ENCODE measurements around the gene WWC2.
"Not testable (repeated sequence)": the region's sequence is repeated elsewhere in the genome, so short reads cannot be mapped to it uniquely, and the experiment has no call there.

The WWC2 gene

DNA sequence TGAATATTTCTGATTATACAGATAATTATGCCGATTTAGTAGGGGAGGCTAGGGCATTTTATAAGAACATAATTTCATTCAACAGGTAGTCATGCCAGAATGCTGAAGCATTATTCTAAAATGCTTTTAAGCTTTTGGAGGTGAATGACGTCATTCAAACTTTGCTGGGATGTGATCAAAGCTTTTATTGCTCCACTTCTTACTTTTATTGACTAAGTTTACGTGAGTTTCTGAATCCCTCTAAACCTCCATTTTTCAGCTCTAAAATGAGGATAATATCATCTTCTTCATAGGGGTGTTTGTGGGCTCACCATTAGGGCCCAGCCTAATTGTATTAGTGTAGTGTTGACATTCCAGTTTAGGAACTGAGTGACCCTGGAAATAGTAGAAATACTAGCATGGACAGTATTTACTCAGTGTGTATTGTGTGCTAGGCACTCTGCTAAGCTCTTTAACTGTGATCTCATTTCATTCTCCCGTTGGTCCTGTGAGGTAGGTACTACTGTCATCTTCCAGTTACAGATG lies 3.0 kb downstream of the WWC2 start:
- DNase-seq, result no peak

DNA sequence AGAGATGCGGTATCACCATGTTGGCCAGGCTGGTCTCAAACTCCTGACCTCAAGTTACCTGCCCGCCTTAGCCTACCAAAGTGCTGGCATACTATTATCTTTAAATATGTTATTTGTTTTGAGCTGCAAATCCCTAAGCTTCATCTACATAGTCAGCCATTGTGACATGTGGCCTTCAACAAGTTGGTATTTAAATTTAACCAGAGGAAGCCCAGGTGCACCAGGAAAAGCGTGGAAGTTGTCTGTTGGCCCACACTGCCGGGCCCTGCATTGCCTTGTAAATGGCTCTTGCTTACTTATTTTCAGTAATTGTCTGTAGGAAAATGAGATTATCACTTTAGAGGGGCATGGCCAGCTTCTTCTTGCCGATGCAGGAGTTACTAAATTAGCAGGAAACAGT lies 6.0 kb downstream of the WWC2 start:
- DNase-seq, result no peak

DNA sequence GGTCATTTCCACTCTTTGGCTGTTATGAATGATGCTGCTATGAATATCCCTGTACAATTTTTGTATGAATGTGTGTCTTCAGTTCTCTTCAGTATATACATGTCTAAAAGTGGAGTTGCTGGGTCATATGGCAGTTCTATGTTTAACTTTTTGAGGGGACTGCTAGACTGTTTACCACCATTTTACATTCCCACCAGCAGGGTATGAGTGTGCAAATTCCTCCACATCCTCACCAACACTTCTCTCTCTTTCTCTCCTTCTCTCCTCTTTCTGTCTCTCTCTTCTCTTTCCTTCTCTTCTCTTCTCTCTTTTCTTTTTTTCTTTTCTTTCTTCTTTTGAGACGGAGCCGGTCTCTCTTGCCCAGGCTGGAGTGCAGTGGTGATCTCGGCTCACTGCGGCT lies 7.8 kb downstream of the WWC2 start:
- no peak for DNase-seq

DNA sequence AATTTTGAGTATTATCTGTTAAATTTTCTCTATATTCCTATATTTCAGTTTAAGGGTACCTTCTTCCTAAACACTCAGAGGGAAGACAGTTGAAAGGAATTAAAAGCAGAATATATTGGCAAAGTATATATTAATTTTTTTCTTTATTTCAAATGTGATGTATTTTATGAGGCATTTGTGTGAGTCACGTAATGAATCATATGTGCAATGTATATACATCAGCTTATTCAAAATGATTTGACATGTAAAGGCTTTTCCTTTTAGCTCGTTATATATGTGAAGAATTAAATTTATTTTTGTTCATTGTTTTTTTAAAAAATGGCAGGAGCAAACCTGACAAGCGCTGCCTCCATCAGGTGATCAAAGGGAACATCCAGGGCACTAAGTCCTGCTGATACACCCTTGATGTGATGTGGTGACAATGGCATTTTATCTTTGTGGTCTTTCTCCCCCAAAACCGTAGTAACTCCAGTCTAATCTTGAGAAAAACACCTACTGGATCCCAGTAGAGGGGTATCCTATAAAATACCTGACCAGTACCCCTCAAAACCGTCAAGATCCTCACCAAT lies 8.9 kb downstream of the WWC2 start:
- DNase-seq, result no peak

DNA sequence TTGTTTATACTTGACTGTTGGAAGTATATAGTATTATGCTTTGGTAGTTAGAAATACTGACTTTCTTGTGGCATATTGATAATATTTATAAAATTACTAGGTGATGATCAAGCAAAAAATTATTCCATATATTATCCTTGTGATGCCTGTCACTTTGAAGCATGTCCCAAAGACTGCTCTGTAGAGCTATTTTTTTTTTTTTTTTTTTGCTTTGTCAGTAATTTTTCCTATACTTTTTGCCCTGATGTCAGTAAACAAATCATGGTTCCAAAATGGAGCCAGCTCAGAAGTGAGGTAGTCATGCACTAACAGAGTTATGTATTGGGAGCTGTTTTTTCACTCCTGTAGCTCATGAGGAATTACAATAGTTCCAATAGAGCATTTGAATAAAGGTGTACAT lies 11.2 kb downstream of the WWC2 start:
- no peak for DNase-seq

- no peak for DNase-seq
These were observed 12.4 kb downstream of the WWC2 start for GRCh38 chr4:183111452-183111885.

GRCh38 chr4:183118141-183118540 lies 19.1 kb downstream of the WWC2 start:
- no peak for DNase-seq

GRCh38 chr4:183118585-183118984 lies 19.5 kb downstream of the WWC2 start:
- DNase-seq, result no peak

- DNase-seq, result not testable (repeated sequence)
These were observed 22.6 kb downstream of the WWC2 start for GRCh38 chr4:183121660-183122059.

- DNase-seq, result no peak
These were observed 25.2 kb downstream of the WWC2 start for GRCh38 chr4:183124228-183124627.

GRCh38 chr4:183124865-183125264 lies 25.8 kb downstream of the WWC2 start:
- DNase-seq, result no peak

GRCh38 chr4:183129125-183129524 lies 30.1 kb downstream of the WWC2 start:
- no peak for DNase-seq

DNA sequence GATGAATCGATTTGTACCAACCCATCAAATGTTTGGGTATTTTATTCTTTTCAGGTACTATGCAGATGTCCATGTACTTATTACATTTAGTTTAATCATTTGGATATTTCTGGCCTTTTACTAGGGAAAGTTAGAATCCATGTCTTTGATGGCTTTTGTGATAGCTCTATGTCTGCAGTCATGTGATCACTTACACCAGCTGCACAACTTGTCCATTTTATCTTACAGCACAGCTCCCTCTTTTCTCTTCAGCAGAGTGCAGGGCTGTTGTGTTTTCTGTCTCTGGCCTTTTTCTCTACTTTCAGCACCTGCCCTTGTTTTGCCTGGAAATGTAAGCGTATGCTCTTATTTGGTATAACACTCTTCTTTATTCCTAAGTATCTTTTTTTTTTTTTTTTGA lies 30.6 kb downstream of the WWC2 start:
- DNase-seq, result no peak

DNA sequence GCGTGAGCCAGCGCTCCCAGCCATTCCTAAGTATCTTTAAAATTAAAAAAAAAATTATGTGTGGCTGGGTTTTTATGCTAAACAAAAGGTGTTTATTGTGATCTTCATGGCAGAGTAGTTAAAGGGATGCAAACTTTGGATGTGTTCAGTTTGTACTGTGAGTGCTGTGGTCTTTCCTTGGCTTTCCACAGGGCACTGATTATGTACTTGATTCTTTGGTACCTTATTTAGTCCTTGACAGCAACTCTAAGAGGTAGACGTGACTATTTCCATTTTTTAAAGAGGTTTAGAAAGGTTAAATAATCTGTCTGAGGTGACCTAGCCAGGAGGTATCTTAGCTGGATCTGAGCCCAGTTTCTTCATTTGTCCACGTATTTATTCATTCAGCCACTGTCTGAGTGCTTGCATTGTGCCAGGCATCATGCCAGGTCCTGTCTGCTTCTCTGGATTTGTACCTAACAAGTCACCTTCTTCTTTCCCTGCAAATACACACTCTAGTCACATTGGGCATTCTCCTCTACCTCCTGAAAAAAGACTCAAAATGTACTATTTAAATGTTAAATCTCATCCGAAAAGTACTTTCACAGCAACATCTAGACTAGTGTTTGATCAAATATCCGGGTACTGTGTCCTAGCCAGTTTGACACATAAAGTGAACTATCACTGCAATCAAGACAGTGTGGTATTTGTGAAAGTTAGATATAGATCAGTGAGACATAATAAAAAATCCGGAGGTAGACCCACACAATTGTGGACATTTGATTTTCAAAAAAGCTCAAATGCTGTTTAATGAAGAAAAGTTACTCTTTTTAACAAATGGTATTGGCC lies 31.5 kb downstream of the WWC2 start:
- no peak for DNase-seq

DNA sequence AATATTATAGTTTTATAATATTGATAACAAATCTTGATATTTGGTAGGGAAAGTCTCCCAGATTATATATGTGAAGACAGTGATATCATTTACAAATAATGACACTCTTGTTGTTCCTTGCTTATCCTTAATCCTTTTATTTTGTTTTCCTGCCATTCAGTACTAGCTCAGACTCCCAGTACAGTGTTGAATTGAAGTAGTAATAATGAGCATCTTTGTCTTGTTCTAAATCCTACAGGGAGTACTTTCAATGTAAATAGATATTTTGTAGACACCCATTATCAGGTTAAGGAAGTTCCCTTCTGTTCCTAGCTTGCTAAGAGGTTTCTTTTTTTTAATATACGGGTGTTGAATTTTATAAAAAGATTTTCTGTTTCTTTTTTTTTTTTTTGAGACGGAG lies 33.0 kb downstream of the WWC2 start:
- DNase-seq, result no peak

- DNase-seq, result no peak
These were observed 33.8 kb downstream of the WWC2 start for GRCh38 chr4:183132865-183133264.

DNA sequence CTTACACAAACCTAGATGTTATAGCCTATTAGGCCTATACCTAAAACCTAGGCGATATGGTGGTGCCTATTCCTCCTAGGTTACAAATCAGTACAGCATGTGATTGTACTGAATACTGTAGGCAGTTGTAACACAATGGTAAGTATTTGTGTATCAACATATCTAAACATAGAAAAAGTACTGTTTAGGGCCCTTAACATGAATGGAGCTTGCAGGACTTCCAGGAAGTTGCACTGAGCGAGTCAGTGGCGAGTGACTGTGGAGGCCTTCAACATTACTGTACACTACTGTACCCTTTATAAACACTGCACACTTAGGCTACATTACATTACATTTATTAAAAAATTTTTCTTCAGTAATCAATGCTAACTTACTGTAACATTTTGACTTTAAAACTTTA lies 37.8 kb downstream of the WWC2 start:
- no peak for DNase-seq

- DNase-seq, result no peak
These were observed 40.1 kb downstream of the WWC2 start for GRCh38 chr4:183139058-183139750.

DNA sequence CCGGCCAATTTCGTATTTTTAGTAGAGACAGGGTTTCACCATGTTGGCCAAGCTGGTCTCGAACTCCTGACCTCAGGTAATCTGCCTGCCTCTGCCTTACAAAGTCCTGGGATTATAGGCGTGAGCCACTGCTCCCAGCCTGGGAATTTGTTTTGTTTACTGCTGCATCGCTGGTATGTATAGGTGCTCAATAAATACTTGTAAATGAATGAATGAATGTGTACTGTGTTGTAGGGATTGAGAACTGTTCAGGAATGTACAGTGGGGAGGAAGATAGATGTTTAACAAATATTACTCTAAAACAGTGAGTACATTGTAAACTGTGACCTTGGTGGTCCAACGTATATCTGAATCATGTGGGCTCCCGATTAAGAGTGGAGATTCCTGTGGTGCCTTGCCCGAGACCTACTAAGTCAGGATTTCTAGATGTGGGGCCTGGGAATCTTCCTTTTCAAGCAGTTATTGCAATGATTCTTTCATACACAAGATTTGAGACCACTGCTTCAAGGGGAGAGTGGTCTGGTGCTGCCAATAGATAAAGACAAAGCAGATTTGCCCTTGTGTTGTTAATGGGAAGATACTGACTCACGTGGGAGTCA lies 41.0 kb downstream of the WWC2 start:
- no peak for DNase-seq

DNA sequence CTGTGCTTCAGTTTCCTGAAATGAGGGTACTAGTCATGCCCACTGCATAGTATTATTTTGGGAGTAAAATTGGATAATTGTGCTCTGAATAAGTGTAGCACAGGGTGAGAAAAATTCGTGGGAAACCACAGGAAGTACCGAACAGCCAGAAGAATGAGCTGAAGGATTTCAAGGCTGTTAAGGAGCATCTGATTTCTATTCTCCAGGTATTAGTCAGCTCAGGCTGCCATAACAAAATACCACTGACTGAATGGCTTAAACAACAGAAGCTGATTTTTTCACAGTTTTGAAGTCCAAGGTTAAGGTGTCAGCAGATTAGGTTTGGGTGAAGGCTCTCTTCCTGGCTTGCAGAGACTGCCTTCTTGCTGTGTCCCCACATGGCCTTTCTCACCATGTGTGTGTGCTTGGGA lies 41.9 kb downstream of the WWC2 start:
- DNase-seq, result no peak

GRCh38 chr4:183141997-183142396 lies 42.9 kb downstream of the WWC2 start:
- no peak for DNase-seq

- no peak for DNase-seq
These were observed 43.8 kb downstream of the WWC2 start for GRCh38 chr4:183142571-183143550.

Measured in GOT3 (cell line).